ENCODE results near the gene SGSM2.

Gene SGSM2

GRCh38 chr17:2387086-2388019, 50.1 kb downstream of the SGSM2 start:
- no peak for DNase-seq

- no peak for DNase-seq
These were observed 50.9 kb downstream of the SGSM2 start for GRCh38 chr17:2388020-2388682.

- DNase-seq = no peak
These were observed 51.4 kb downstream of the SGSM2 start for GRCh38 chr17:2388683-2389055.

- no peak for DNase-seq
These were observed 53.0 kb downstream of the SGSM2 start for GRCh38 chr17:2390199-2390836.

GRCh38 chr17:2391597-2392251, 54.4 kb downstream of the SGSM2 start:
- no peak for DNase-seq

- peak; percentile 63 for DNase-seq
These were observed 55.2 kb downstream of the SGSM2 start for GRCh38 chr17:2392252-2393173.

GRCh38 chr17:2393174-2393953, 56.1 kb downstream of the SGSM2 start:
- DNase-seq = peak; percentile 13

- no peak for DNase-seq
These were observed 56.9 kb downstream of the SGSM2 start for GRCh38 chr17:2393954-2394749.

- no peak for DNase-seq
These were observed 57.5 kb downstream of the SGSM2 start for GRCh38 chr17:2394775-2395201.

GRCh38 chr17:2395258-2396181, 58.2 kb downstream of the SGSM2 start:
- DNase-seq = no peak

- no peak for DNase-seq
These were observed 58.9 kb downstream of the SGSM2 start for GRCh38 chr17:2396192-2396567.

GRCh38 chr17:2396568-2397246, 59.4 kb downstream of the SGSM2 start:
- DNase-seq = peak; percentile 86

- no peak for DNase-seq
These were observed 60.2 kb downstream of the SGSM2 start for GRCh38 chr17:2397247-2398171.

GRCh38 chr17:2398182-2398581, 60.9 kb downstream of the SGSM2 start:
- DNase-seq = no peak

GRCh38 chr17:2398655-2399571, 61.6 kb downstream of the SGSM2 start:
- DNase-seq = no peak
